OCI-LY1 (cell line): ENCODE data around the gene N4BP3.

Source experiments
- H2AFZ ChIP-seq: fragments of 200-600 bp; sonication (generic), shearing (Covaris generic); 2 replicates; pipeline ENCODE4 v1.6.0; 2014; ENCODE audit warnings: antibody characterized with exemption, mild to moderate bottlenecking, low read length
- H3F3A ChIP-seq: fragments of 200-600 bp; sonication (generic), shearing (Covaris generic); 2 replicates; pipeline ENCODE4 v1.6.0; 2014; ENCODE audit warnings: mild to moderate bottlenecking, antibody characterized with exemption, low read length, moderate library complexity; ENCODE audit not compliant: insufficient read depth
- H3K27ac ChIP-seq: fragments of 200-600 bp; sonication (generic); 2 replicates; pipeline ENCODE4 v1.5.1; 2014; ENCODE audit warnings: low read length, mixed run types, mild to moderate bottlenecking, low read depth; ENCODE audit not compliant: poor library complexity, severe bottlenecking
- H3K27me3 ChIP-seq: fragments of 200-600 bp; sonication (generic); 2 replicates; pipeline ENCODE4 v1.6.0; 2014; ENCODE audit warnings: antibody characterized with exemption, mild to moderate bottlenecking, low read length, moderate library complexity; ENCODE audit not compliant: insufficient read depth
- H3K36me3 ChIP-seq: fragments of 200-600 bp; sonication (generic); 2 replicates; pipeline ENCODE4 v1.6.1; 2014; ENCODE audit warnings: mild to moderate bottlenecking, antibody characterized with exemption, low read length, moderate library complexity, mixed read lengths; ENCODE audit not compliant: insufficient read depth
- H3K4me1 ChIP-seq: fragments of 200-600 bp; sonication (generic); 2 replicates; pipeline ENCODE4 v1.5.1; 2014; ENCODE audit warnings: mild to moderate bottlenecking, low read length, moderate library complexity; ENCODE audit not compliant: insufficient read depth, severe bottlenecking
- H3K4me2 ChIP-seq: fragments of 200-600 bp; sonication (generic), shearing (Covaris generic); 2 replicates; pipeline ENCODE4 v1.6.1; 2014; ENCODE audit warnings: low read length
- H3K4me3 ChIP-seq: fragments of 200-600 bp; sonication (generic); 2 replicates; pipeline ENCODE4 v1.5.1; 2014; ENCODE audit warnings: low read length, low read depth, mild to moderate bottlenecking, mixed read lengths; ENCODE audit not compliant: poor library complexity, severe bottlenecking
- H3K79me2 ChIP-seq: fragments of 200-600 bp; shearing (Covaris generic); 2 replicates; pipeline ENCODE4 v1.6.1; 2016; ENCODE audit warnings: mixed run types, low read length, mixed read lengths; ENCODE audit not compliant: insufficient read depth
- H3K9ac ChIP-seq: fragments of 200-600 bp; sonication (generic), shearing (Covaris generic); 2 replicates; pipeline ENCODE4 v1.6.1; 2014; ENCODE audit warnings: mild to moderate bottlenecking, low read length, mixed read lengths
- H3K9me2 ChIP-seq: fragments of 200-600 bp; sonication (generic), shearing (Covaris generic); 2 replicates; pipeline ENCODE4 v1.6.1; 2014; ENCODE audit warnings: low read depth, mild to moderate bottlenecking, low read length, mixed read lengths
- H3K9me3 ChIP-seq: fragments of 200-600 bp; shearing (Covaris generic); 2 replicates; pipeline ENCODE4 v1.6.1; 2014; ENCODE audit warnings: low read length, mixed read lengths
- H4K20me1 ChIP-seq: fragments of 200-600 bp; sonication (generic), shearing (Covaris generic); 2 replicates; pipeline ENCODE4 v1.6.0; 2016; ENCODE audit warnings: mild to moderate bottlenecking, low read length; ENCODE audit not compliant: insufficient read depth
- EZH2 ChIP-seq: fragments of 200-600 bp; sonication (generic), shearing (Covaris generic); IDR thresholded peaks from 2 replicates; pipeline ENCODE4 v1.8.0; 2017; ENCODE audit warnings: borderline replicate concordance, mixed run types, mild to moderate bottlenecking, antibody characterized with exemption, low read length, moderate library complexity, mixed read lengths
- TF ChIP-seq, protein P1 (sequence below): fragments of 200-600 bp; sonication (generic), shearing (Covaris generic); IDR thresholded peaks from 2 replicates; pipeline ENCODE4 v1.5.1; 2017; ENCODE audit warnings: mild to moderate bottlenecking, antibody characterized with exemption, low read length, moderate library complexity, mixed read lengths

The N4BP3 gene

DNA sequence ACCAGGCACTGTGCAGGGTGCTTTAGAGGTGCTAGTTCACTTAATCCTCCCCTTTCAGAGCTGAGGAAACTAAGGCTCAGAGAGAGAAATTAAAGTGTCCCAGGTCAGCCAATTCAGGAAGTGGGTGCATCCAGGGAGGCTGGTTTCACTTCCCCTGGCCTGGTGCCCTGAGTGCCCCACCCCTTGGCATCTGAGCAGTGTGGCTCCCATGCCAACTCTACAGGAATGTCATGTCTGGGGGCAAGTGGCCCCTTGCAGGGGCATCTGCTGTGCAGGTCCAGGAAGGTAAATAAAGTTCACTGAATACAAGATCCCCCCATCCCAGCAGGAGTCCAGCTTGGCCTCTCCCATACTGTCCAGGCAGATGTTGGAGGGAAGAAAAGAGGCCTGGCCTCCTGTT, 4.4 kb upstream of the N4BP3 start:
- no peaks in the 10 kb centered on the region for H3K79me2 ChIP-seq
- no peak overlapping the region for H3K4me2 ChIP-seq
- H3K9me2 ChIP-seq: no peaks in the 10 kb centered on the region
- H3K4me3 ChIP-seq: no peak overlapping the region
- H4K20me1 ChIP-seq: no peaks in the 10 kb centered on the region
- no peak overlapping the region for H3K9ac ChIP-seq
- H3K27me3 ChIP-seq: peaks cover 21% of the 10 kb centered on the region
- no peaks in the 10 kb centered on the region for H3K9me3 ChIP-seq
- H3K4me1 ChIP-seq: peaks cover 4% of the 10 kb centered on the region
- no peaks in the 10 kb centered on the region for H3F3A ChIP-seq
- H3K36me3 ChIP-seq: no peaks in the 10 kb centered on the region; the same call in 1 of the 2 replicates
- TF ChIP-seq, protein P1, sequence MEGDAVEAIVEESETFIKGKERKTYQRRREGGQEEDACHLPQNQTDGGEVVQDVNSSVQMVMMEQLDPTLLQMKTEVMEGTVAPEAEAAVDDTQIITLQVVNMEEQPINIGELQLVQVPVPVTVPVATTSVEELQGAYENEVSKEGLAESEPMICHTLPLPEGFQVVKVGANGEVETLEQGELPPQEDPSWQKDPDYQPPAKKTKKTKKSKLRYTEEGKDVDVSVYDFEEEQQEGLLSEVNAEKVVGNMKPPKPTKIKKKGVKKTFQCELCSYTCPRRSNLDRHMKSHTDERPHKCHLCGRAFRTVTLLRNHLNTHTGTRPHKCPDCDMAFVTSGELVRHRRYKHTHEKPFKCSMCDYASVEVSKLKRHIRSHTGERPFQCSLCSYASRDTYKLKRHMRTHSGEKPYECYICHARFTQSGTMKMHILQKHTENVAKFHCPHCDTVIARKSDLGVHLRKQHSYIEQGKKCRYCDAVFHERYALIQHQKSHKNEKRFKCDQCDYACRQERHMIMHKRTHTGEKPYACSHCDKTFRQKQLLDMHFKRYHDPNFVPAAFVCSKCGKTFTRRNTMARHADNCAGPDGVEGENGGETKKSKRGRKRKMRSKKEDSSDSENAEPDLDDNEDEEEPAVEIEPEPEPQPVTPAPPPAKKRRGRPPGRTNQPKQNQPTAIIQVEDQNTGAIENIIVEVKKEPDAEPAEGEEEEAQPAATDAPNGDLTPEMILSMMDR: no peak
- no peak for TF ChIP-seq EZH2
- H3K27ac ChIP-seq: no peak overlapping the region
- H2AFZ ChIP-seq: no peak overlapping the region

DNA sequence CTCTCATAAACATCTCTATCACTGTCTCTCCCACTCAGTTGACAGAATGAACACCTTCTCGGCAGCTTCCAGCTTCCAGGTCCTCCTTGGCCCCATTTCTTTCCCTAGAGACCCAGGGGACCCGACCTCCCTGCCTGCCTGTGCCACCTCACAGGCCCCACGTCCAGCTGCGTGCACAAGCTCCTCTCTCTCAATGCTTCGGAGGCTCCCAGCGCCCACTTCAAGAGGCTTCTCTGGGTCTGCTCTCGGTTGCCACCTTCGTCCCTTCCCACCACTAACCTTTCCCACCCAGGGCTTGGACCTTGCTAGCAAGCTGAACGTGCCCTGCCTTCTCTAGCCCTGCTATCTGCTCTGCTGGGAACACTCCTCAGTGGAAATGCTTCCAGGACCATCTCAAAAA, 2.8 kb upstream of the N4BP3 start:
- no peaks in the 10 kb centered on the region; the same call in 1 of the 2 replicates for H3K36me3 ChIP-seq
- peaks cover 21% of the 10 kb centered on the region for H3K27me3 ChIP-seq
- no peak overlapping the region for H3K4me3 ChIP-seq
- no peak overlapping the region for H2AFZ ChIP-seq
- TF ChIP-seq, protein P1: no peak
- no peak for TF ChIP-seq EZH2
- H3K79me2 ChIP-seq: no peaks in the 10 kb centered on the region
- no peaks in the 10 kb centered on the region for H3F3A ChIP-seq
- no peaks in the 10 kb centered on the region for H3K9me3 ChIP-seq
- no peaks in the 10 kb centered on the region for H3K9me2 ChIP-seq
- no peaks in the 10 kb centered on the region for H4K20me1 ChIP-seq
- peaks cover 18% of the 10 kb centered on the region for H3K4me1 ChIP-seq
- no peak overlapping the region for H3K9ac ChIP-seq
- no peak overlapping the region for H3K27ac ChIP-seq
- H3K4me2 ChIP-seq: no peak overlapping the region

DNA sequence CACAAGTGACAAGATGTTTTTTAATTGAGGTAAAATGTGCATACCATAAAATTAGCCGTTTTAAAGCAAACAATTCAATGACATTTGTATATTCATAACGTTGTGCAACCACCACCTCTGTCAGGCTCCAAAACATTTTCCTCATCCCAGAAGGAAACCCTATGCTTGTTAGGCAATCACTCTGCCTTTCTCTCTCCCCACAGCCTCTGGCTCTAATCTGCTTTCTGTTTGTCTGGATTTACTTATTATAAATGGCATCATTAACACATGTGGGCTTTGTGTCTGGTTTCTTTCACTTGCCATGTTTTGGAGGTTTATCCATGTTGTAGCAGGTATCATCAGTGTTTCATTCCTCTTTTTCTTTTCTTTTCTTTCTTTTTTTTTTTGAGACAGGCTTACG, 1.4 kb upstream of the N4BP3 start:
- H3K4me2 ChIP-seq: no peak overlapping the region
- no peak overlapping the region for H2AFZ ChIP-seq
- no peaks in the 10 kb centered on the region; the same call in 1 of the 2 replicates for H3K36me3 ChIP-seq
- no peaks in the 10 kb centered on the region for H3F3A ChIP-seq
- peaks cover 21% of the 10 kb centered on the region for H3K27me3 ChIP-seq
- no peaks in the 10 kb centered on the region for H3K79me2 ChIP-seq
- no peak overlapping the region for H3K9ac ChIP-seq
- H3K9me3 ChIP-seq: no peaks in the 10 kb centered on the region
- H3K4me3 ChIP-seq: no peak overlapping the region
- H3K27ac ChIP-seq: no peak overlapping the region
- TF ChIP-seq, protein P1: no peak
- no peak for TF ChIP-seq EZH2
- H4K20me1 ChIP-seq: no peaks in the 10 kb centered on the region
- peaks cover 32% of the 10 kb centered on the region for H3K4me1 ChIP-seq
- no peaks in the 10 kb centered on the region for H3K9me2 ChIP-seq
